Measurements from ENCODE around the gene DTX3L.

GRCh38 chr3:122530164-122530563 is 34.0 kb upstream of the DTX3L start:
- TF ChIP-seq EZH2 (IDR thresholded peaks at IDR 0.05; ENCODE audit: low read depth): no peak
- TF ChIP-seq CTCF (conservative IDR thresholded peaks at IDR 0.05): no peak
